ENCODE data around the gene RPIA.

- TF ChIP-seq ZNF678 (CRISPR knock-in tag; IDR thresholded peaks at IDR 0.05) = no peak
- TF ChIP-seq MLX (CRISPR knock-in tag; IDR thresholded peaks at IDR 0.05) = no peak
- no peak for TF ChIP-seq CTCF (CRISPR knock-in tag; IDR thresholded peaks at IDR 0.05)
Observed at GRCh38 chr2:88736437-88736836, 45.0 kb downstream of the RPIA start.

Measured in HepG2 (cell line).